Neural cell (in vitro differentiated cells): ENCODE measurements around the gene FAU. TPM values are rescaled to one million over a fixed set of nuclear protein-coding genes. Genes with fewer than 3 reads are reported as not detected.

ENCODE experiments used
- H2AFZ ChIP-seq: fragments of 200-600, 300-800 bp; sonication (generic), shearing (Covaris generic); 2 replicates; pipeline ENCODE4 v1.6.0; 2014; ENCODE audit warnings: low read depth, mild to moderate bottlenecking, antibody characterized with exemption, low read length, moderate library complexity
- H3F3A ChIP-seq: fragments of 200-600 bp; shearing (Covaris generic); 2 replicates; pipeline ENCODE4 v1.6.1; 2016; ENCODE audit warnings: mild to moderate bottlenecking, moderate library complexity, mixed read lengths, antibody characterized with exemption, low read length; ENCODE audit not compliant: insufficient read depth, poor library complexity, severe bottlenecking
- H3K27ac ChIP-seq: fragments of 200-600, 300-800 bp; sonication (generic), shearing (Covaris generic); 2 replicates; pipeline ENCODE4 v1.5.1; 2014; ENCODE audit warnings: mild to moderate bottlenecking, low read length, moderate library complexity
- H3K27me3 ChIP-seq: fragments of 300-800, 200-600 bp; sonication (generic), shearing (Covaris generic); 2 replicates; pipeline ENCODE4 v1.6.0; 2014; ENCODE audit warnings: mild to moderate bottlenecking, low read depth, low read length, moderate library complexity; ENCODE audit not compliant: insufficient read depth
- H3K36me3 ChIP-seq: fragments of 300-800, 200-600 bp; sonication (generic), shearing (Covaris generic); 2 replicates; pipeline ENCODE4 v1.5.1; 2014; ENCODE audit warnings: mild to moderate bottlenecking, antibody characterized with exemption, low read length, moderate library complexity; ENCODE audit not compliant: insufficient read depth
- H3K4me2 ChIP-seq: fragments of 300-800, 200-600 bp; sonication (generic), shearing (Covaris generic); 2 replicates; pipeline ENCODE4 v1.6.0; 2014; ENCODE audit warnings: mild to moderate bottlenecking, low read length
- H3K4me3 ChIP-seq: fragments of 300-800, 200-600 bp; sonication (generic), shearing (Covaris generic); 2 replicates; pipeline ENCODE4 v1.5.1; 2014; ENCODE audit warnings: mild to moderate bottlenecking, low read length, moderate library complexity
- H3K79me2 ChIP-seq: fragments of 200-600 bp; shearing (Covaris generic); replicated peaks from 2 replicates; pipeline ENCODE4 v1.6.0; 2014; ENCODE audit warnings: mild to moderate bottlenecking, low read length, moderate library complexity; ENCODE audit not compliant: insufficient read depth
- H3K9ac ChIP-seq: fragments of 300-800, 200-600 bp; sonication (generic), shearing (Covaris generic); 2 replicates; pipeline ENCODE4 v1.6.1; 2016; ENCODE audit warnings: mild to moderate bottlenecking, low read length, mixed read lengths
- H3K9me2 ChIP-seq: fragments of 200-600 bp; shearing (Covaris generic); 2 replicates; pipeline ENCODE4 v1.6.1; 2016; ENCODE audit warnings: mild to moderate bottlenecking, low read length, mixed read lengths; ENCODE audit not compliant: insufficient read depth
- H3K9me3 ChIP-seq: fragments of 200-600, 300-800 bp; sonication (generic), shearing (Covaris generic); 2 replicates; pipeline ENCODE4 v1.6.1; 2016; ENCODE audit warnings: mild to moderate bottlenecking, mixed run types, low read length, moderate library complexity, mixed read lengths
- H4K20me1 ChIP-seq: fragments of 200-600 bp; shearing (Covaris generic); 2 replicates; pipeline ENCODE4 v1.6.1; 2016; ENCODE audit warnings: mild to moderate bottlenecking, mixed run types; ENCODE audit not compliant: insufficient read depth
- CTCF ChIP-seq: fragments of 450-650 bp; IDR thresholded peaks from 2 replicates; pipeline ENCODE4 v1.5.1; 2014; ENCODE audit warnings: antibody characterized with exemption, mild to moderate bottlenecking, moderate library complexity; ENCODE audit not compliant: poor library complexity, severe bottlenecking
- EP300 ChIP-seq: fragments of 450-650 bp; conservative IDR thresholded peaks from 2 replicates; pipeline ENCODE4 v1.6.1; 2014; ENCODE audit warnings: antibody characterized with exemption, mild to moderate bottlenecking, moderate library complexity; ENCODE audit not compliant: poor library complexity, severe bottlenecking
- EZH2 ChIP-seq: fragments of 200-600, 300-800 bp; shearing (Covaris generic), sonication (generic); IDR thresholded peaks from 2 replicates; pipeline ENCODE4 v1.6.1; 2014; ENCODE audit warnings: antibody characterized with exemption, low read length, borderline replicate concordance, mild to moderate bottlenecking; ENCODE audit not compliant: insufficient read depth, poor library complexity, severe bottlenecking
- MXI1 ChIP-seq: fragments of 450-650 bp; conservative IDR thresholded peaks from 2 replicates; pipeline ENCODE4 v1.6.1; 2014; ENCODE audit warnings: antibody characterized with exemption, mild to moderate bottlenecking; ENCODE audit not compliant: poor library complexity, severe bottlenecking
- POLR2AphosphoS5 ChIP-seq: IDR thresholded peaks from 2 replicates; pipeline ENCODE4 v1.6.1; 2012
- RAD21 ChIP-seq: fragments of 450-650 bp; conservative IDR thresholded peaks from 2 replicates; pipeline ENCODE4 v1.6.1; 2014; ENCODE audit warnings: antibody characterized with exemption, mild to moderate bottlenecking, moderate library complexity
- REST ChIP-seq: IDR thresholded peaks from 2 replicates; pipeline ENCODE4 v1.6.1; 2012; ENCODE audit warnings: borderline replicate concordance
- SMC3 ChIP-seq: fragments of 450-650 bp; conservative IDR thresholded peaks from 2 replicates; pipeline ENCODE4 v1.6.1; 2014; ENCODE audit warnings: antibody characterized with exemption, mild to moderate bottlenecking, moderate library complexity; ENCODE audit not compliant: poor library complexity
- polyA plus RNA-seq: library from polyadenylated mRNA; depleted of rRNA; stranded (reverse); fragments of >200 nt; gene quantifications from 2 replicates; pipeline ENCODE4 v1.2.3, GENCODE V29; 2014

The FAU gene
- polyA plus RNA-seq, 1 donor from 2014 or later: 420 TPM

GRCh38 chr11:65131417-65131776 is 9.5 kb upstream of the FAU start:
- no peak overlapping the region for H3K4me3 ChIP-seq
- H3K9ac ChIP-seq: no peak overlapping the region
- H3K27ac ChIP-seq: no peak overlapping the region
- H3K9me3 ChIP-seq: no peaks in the 10 kb centered on the region
- no peaks in the 10 kb centered on the region for H3K9me2 ChIP-seq
- peaks cover 16% of the 10 kb centered on the region for H3K79me2 ChIP-seq
- no peaks in the 10 kb centered on the region for H4K20me1 ChIP-seq
- no peak overlapping the region for H3K4me2 ChIP-seq
- peaks cover 5% of the 10 kb centered on the region for H3F3A ChIP-seq
- no peaks in the 10 kb centered on the region for H3K27me3 ChIP-seq
- TF ChIP-seq MXI1: no peak
- TF ChIP-seq EP300: no peak
- no peak for TF ChIP-seq RAD21
- H3K36me3 ChIP-seq: no peaks in the 10 kb centered on the region
- no peak overlapping the region for H2AFZ ChIP-seq

GRCh38 chr11:65130631-65131416 is 8.9 kb upstream of the FAU start:
- no peak overlapping the region for H3K27ac ChIP-seq
- H3K36me3 ChIP-seq: no peaks in the 10 kb centered on the region
- no peak overlapping the region for H3K4me2 ChIP-seq
- TF ChIP-seq REST (no peak), SMC3 (no peak), CTCF (no peak), POLR2AphosphoS5 (no peak)
- H3K27me3 ChIP-seq: no peaks in the 10 kb centered on the region
- peaks cover 16% of the 10 kb centered on the region for H3K79me2 ChIP-seq
- no peak overlapping the region for H3K9ac ChIP-seq
- peaks cover 1% of the 10 kb centered on the region for H3F3A ChIP-seq
- no peaks in the 10 kb centered on the region for H3K9me2 ChIP-seq
- H3K4me3 ChIP-seq: no peak overlapping the region
- H3K9me3 ChIP-seq: no peaks in the 10 kb centered on the region
- H2AFZ ChIP-seq: no peak overlapping the region
- no peaks in the 10 kb centered on the region for H4K20me1 ChIP-seq

GRCh38 chr11:65129649-65130441 is 7.9 kb upstream of the FAU start:
- no peaks in the 10 kb centered on the region for H3K9me2 ChIP-seq
- no peaks in the 10 kb centered on the region for H3K36me3 ChIP-seq
- no peak overlapping the region for H3K4me3 ChIP-seq
- H3K9ac ChIP-seq: no peak overlapping the region
- no peak overlapping the region for H3K4me2 ChIP-seq
- no peak overlapping the region for H2AFZ ChIP-seq
- no peak overlapping the region for H3K27ac ChIP-seq
- no peaks in the 10 kb centered on the region for H3K9me3 ChIP-seq
- H3F3A ChIP-seq: no peaks in the 10 kb centered on the region
- H4K20me1 ChIP-seq: no peaks in the 10 kb centered on the region
- no peaks in the 10 kb centered on the region for H3K27me3 ChIP-seq
- peaks cover 16% of the 10 kb centered on the region for H3K79me2 ChIP-seq
- TF ChIP-seq RAD21 (no peak), EZH2 (no peak), MXI1 (no peak), REST (no peak), CTCF (no peak), SMC3 (no peak), EP300 (no peak), POLR2AphosphoS5 (no peak)
